HG02885 (cell line): ENCODE results near the gene EPS15.
"Not testable (repeated sequence)": the region's sequence is repeated elsewhere in the genome, so short reads cannot be mapped to it uniquely, and the experiment has no call there.

Source experiments
- ATAC-seq: cut with Tn5 transposase; IDR thresholded peaks from one replicate; pipeline ENCODE4 v1.9.1; 2021; ENCODE audit warnings: mild to moderate bottlenecking; ENCODE audit not compliant: unreplicated experiment, poor library complexity

Gene EPS15

DNA sequence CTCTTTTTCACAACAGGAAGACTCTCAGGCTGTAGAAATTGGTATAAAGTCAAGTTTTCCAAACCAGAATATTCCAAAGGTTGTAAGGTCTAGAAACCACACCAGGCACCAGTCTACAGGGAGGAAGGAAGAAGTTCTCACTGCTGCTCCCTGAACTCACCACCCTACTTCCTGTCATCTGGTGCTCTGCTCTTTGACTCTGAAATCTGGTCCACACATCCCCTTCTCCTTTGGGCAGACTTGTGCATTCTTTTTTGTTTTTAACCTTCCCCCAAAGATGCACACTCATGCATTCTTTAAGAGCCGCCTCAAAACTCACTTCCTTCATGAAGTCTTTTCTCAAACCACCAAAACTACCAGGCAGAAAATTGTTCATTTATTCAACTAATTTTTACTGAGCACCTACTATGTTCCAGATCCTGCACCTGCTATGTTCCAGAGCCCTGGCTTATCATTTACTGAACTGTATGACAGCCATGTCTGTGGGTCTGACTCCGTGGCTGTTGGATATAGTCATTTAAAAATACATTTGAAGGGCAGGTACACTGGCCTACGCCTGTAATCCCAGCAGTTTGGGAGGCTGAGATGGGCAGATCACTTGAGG lies 30.1 kb upstream of the EPS15 start:
- ATAC-seq = no peak

DNA sequence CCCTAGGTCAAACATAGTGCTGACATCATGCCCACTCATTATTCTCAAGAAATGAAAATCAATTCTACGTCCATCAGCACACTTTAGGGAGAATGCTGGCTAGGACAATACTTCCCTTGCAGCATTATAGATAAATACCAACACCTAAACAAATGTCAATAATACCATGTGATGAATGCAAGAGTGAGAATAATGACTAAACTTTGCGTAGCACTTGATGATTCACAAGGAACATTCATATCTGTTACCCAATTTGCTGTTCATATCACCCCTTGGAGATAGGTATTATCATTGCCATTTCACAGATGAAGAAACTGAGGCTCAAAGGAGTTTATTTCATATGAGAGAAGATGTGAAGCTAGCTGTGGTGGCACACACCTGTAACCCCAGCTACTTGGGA lies 24.8 kb upstream of the EPS15 start:
- ATAC-seq = no peak

DNA sequence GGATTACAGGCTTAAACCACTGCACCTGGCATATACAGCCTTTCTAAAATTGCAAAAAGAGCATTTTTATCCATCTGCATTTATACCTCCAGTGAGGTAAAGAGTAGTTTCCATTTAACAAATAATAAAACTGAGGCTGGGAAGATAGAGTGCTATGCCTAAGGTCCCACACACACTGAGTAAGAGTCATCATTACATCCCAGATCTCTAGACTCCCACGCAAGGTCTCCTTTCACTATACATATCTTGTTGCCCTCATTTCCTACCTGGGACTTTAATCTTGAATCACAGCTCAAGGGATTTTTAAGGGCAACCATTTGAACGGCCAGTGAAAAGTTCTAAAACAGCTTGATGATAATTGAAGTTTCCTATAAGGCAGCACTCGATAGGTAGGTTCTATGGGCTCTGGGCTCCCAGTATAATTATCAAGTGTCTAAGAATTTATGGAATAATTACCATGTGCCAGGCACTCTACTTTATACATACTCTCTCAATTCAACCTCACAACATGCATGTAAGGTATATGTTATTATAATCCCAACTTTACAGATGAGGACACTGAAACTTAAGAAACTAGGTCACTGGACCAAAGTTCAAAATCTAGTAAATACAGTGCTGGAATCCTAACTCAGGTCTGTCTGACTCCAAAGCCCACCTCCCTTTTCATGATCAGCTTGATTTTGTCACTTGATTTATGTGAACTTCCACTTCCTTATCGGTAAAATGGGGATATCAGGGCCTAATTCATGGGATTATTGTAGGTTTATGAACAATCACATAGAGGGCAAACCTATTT lies 23.3 kb upstream of the EPS15 start:
- no peak for ATAC-seq

DNA sequence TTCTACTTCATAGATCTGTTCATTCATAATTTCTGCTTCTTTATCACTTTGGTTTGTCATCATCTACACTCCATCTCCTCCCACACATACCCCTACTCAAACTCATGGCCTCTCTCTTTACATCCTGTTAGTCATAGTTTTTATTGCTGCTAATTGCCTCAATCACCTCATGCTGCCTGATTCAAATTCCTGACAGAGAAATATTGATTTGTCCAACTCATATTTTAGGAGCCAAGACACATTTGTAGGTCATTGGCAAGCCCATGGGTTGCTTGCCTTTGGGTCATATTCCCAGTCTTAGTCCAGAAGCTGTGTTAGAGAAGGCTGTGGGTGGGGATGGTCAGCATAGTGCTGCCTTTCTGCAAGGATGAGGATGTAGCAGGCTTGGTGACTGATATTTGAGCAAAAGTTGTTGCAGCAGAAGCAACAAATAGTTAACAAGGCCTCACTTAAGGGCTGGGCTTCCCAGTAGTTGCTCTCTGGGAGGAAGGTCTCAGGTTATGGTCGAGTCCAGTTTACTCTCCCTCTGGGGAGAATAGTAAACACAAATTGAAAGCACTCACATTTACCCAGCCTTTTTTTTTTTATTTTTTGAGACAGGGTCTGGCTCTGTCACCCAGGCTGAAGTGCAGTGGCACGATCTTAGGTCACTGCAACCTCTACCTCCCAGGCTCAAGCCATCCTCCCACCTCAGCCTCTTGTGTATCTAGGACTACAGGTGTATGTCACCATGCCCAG lies 22.4 kb upstream of the EPS15 start:
- no peak for ATAC-seq

DNA sequence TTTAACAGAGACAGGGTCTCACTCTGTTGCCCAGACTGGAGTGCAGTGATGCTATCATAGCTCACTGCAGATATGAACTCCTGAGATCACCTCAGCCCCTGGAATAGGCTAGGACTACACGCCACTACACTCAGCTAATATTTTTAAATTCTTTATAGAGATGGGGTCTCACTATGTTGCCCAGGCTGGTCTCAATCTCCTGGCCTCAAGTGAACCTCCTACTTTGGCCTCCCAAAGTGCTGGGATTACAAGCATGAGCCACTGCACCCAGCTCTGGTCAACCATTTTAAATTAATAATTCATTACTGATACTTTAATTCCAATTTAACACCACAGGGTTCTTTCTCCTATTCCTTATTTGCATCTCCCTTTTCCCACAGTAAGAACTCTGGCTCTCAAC lies 18.5 kb upstream of the EPS15 start:
- no peak for ATAC-seq

DNA sequence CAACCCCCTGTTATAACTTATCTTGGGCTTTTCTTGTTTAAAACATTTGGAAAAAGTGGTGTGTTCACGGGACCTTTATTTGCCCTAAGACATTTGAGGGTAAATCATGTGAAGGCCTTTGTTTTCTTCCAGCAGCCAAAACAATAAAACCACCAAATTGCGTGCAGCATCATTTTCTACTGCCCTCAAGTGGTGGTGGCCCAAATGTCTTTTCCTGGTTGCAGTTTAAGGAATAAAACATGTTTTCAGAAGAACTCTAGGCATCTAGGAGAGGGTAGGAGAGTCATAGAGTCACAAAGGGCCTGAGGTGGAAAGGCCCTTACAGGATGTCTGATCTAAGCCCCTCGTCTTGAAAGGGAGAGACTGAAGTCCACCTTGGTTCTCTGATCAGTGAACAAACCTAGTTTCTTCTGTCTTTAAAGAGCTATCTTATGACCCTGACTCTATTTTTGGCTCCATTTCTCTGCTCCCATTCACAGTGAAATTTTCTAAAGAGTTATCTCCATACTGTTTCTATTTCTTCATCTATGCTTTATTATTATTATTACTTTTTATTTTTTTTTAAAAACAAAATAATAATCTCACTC lies 16.0 kb upstream of the EPS15 start:
- no peak for ATAC-seq

DNA sequence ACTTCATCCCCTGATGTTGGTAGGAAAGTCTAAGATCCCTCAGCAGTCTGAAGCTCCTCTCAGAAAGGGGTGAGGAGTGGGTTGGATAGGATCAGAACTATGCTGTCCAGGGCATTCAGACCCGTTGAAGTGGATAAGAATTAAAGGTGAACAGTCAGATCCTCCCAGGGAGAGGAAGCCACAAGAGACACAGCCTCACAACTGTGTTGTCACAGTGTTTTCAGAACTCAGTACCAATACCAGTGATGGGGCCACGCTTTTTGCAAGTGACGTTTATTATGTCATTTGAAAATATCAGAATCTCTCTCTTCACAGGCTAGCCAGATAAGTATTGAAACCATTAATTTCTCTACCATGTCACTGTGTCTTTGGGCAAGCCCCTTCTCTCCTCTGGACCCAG lies 15.4 kb upstream of the EPS15 start:
- no peak for ATAC-seq

DNA sequence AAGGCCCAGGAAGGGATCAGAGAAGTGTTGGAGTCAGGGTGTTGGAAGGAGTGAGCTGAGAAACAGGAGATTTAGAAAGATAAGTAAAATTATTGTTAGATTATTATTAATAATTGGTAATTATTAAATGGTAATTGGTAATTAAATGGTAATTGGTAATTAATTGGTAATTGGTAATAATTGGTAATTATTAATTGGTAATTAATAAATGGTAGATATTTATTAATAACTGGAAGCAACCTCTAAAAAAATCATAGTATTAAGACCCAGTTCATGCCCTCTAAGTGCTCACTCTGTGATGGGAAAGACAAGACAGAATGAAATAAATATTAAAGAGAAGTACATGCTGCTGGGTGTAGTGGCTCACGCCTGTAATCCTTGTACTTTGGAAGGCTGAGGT lies 13.8 kb upstream of the EPS15 start:
- ATAC-seq = no peak

DNA sequence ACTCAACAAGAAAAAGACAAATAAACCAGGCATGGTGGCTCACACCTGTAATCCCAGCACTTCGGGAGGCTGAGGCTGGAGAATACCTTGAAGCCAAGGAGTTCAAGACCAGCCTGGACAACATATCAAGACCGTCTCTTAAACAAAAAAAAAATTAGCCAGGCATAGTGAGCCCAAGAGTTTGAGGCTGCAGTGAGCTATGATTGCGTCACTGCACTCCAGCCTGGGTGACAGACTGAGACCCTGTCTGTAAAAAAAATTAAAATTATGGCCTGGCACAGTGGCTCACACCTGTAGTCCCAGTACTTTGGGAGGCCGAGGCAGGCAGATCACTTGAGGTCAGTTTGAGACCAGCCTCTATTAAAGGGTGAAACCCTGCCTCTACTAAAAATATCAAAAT lies 11.4 kb upstream of the EPS15 start:
- not testable (repeated sequence) for ATAC-seq

DNA sequence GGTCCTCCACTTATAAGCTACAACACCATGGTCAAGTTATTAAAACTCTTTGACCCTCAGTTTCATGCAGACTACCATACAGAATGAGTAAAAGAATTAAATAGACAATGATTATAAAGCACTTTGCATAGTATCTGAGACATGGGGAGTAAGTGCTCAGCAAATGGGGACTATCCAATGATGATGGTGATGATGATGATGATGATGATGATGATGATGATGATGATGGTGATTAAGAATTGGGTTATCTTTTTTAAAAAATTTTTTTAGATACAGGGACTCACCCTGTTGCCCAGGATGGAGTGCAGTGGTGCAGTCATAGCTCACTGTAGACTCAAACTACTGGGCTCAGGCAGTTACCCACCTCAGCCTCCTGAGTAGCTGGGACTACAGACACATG lies 8.1 kb upstream of the EPS15 start:
- no peak for ATAC-seq

DNA sequence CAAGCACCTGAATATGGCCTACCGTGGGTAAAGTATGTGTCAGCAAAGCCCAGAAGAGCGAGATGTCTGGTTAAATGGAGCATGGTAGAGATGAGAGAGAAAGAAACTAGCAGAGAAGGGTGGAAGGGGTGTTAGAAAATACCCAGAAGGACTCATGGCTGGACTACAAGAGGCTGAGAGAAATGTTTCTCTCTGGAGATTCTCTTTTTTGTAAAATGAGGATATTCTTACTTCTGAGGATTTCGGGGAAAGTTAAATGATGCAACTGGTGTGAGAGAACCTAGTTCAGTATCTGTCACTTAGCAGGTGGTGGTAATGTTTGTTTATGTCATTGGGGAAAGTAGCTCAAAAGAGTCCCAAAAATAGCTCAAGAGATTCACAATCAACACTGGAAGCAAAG lies 7.2 kb upstream of the EPS15 start:
- ATAC-seq = peak; percentile 58

DNA sequence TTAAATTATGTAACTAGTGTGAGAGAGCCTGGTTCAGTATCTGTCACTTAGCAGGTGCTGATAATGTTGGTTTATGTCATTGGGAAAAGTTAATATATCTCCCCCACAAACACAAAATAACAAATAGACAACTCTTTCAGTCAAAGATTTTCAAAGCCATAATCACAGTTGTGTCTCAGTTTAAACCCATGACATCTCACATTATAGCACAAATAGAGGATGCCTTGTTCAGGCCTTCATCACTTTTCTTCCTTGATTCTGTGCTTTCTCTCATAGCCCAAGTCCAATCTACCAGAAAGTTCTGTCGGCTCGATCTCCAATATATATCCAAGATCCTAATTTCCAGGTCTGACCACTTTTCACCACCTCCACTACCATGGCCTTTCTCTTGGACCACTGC lies 6.2 kb upstream of the EPS15 start:
- ATAC-seq = no peak

DNA sequence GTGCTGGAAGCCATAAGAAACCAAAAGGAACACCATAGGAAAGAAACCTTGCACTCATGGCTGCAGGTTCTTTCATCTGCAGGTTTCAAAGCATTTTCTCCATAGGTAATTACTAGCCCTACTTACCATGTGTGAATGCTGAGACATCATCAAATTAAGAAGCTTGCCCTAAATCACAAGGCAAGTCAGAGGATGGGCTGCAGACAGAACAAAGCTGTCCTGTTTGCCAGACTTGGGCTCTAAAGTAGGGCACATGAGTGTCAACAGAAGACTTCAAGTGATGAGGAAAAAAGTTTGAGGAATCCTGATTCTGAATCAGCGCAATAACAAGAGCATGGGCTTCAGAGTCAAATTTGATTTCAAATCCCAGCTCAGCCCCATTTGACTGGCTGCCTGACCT lies 5.8 kb upstream of the EPS15 start:
- no peak for ATAC-seq

DNA sequence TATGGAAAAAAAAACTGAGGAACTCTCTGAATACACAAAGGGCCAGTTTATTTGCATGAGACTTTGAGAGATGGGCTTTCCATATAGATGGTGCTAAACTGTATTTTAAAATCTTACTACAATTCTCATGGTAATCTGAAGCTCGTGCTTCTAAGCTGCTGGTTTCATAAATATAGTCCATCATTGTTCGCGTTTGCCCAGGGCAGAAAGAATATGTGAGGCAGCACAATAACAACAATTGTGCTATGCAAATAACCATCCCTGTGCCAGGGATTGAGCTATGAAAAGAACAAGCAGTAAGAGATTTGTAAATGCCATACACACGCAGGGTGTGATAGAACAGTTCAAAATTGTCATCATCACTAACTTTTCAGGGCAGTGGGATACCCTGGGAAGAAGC lies 4.9 kb upstream of the EPS15 start:
- ATAC-seq = no peak

DNA sequence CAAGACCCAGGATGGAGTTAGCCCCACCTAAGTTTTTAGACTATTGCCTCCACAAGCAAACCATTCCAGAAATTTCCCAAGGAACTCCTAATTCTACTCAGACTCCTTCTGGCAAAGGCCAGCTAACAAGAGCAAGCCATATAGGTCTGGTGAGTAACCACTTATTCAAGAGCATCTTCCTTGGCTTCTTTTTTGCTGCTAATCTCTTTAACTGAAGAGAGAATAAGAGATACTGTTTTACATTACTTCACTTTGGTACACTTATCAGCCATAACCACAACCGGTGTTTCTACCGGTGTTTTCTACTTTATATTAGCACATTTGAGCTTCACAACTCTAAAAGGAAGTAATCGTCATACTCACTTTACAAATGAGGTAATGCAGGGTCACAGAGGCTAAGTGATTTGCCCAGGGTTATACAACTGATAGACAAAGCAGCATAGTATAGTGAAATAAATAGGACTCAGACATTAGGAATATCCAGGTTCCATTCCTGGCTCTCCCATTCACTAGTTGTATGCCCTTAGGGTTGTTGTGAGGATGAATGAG lies 1.7 kb upstream of the EPS15 start:
- no peak for ATAC-seq

DNA sequence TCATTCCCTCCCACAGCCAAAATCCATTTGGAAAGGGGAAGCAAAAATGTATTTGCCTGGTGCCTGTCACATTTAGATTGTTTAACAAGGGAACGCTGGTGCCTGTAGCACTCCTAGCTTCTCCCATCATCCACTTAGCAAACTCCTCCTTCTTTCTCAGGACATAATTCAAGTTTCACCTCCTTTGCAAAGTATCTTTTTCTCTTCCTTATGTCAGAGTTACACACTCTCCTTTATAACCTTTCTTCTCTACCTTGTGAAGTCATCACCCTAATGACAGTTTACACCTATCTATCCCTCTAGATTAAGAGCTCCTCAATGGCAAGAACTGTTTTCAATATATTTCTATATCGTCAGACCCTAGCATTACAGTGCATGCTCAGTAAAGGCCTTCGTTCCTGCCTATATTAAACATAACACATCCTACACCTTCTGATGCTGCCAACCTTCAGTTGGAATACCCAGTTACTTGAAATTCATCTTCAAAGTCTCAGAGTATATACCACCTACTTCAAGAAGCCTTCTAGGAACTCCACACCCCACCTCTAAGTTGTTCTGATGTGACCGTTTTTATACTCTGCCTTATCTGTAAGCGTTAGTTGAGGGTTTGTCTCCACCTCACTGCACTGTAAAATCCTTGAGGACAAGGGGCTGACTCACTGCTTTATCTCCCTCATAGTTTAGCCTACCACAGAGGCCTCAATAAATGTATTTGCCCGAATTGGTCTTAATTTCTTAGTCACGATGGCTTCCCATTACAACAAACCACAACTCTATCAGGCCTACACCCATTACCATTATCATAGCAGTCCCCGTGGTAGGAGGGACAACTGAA lies 1.0 kb upstream of the EPS15 start:
- ATAC-seq = no peak

DNA sequence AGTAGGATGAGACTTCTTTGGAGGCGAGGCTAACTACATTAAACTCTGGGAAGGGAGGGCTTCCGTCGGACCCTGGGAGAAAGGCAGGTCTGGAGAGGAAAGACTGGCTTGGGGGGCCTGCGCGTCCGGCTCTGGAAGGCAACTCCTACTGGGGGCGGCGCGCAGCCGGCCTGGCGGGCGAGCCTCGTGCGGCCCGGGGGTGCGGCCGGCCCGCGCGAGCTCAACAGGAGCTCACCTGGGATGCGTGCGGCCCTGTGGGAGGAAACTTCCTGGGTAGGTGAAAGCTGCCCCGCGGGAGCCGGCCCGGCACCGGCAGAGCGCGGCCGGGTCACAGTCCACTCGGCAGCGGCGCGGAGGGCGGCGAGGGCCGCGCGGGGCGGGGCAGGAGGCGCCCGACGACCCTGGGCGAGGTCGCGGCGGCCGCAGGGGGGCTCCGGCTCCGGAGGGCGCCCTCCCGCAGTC lies 449 bp downstream of the EPS15 start:
- ATAC-seq = peak; percentile 45

DNA sequence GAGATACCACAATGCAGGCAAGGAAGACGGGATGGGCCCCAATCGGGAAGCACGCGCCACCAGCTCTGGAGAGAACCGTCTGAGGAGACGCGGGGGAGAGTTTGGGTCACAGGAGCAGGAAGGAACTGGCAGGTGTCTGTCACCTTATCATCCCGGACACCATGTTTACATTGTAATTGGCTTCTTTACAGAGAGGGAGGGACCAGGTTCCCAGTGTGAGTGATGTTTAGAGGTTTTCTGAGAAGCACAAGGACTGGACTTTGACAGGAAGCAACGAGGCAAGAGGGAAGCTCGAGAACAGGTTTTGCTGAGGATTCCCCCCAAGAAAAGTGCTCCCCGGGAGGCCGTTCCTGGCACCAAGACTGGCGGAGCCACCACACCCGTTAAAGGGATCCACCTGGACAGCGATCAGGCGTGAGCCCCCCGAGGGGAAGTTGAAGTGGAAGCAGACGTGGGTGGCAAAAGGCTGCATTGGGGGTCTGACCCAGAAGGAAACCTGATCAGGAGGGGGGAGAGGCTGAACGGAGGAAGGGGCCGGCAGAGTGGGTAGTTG lies 957 bp downstream of the EPS15 start:
- no peak for ATAC-seq

DNA sequence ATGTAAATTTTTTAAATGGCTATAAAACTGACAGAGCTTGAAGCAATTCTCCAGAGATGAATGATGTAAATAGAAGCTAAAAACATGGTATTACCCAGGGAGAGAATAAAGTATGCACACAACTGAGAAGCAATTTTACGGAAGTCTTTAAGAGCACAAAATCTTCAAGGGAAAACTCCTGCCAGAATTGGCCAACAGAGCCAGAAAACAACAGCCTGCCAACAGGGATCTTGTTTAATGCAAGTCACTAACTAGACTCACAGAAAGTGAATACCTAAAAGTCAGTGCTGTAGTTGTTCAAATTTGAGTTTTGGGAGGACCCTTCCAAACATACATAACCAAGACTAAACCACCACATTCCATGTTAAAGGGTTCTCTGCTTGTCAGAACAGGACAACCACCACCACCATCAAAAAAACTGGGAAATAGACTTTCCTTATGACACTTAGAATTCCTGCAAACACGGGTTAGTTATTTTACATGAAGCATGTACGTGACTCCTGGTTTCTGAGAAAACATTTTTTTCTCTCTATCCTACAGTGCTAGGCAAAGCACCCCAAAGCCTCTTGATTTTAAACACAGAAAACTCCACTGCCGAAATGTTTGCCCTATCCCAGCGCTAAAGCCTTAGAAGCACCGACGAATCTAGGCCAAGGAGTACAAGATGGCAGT lies 1.6 kb downstream of the EPS15 start:
- ATAC-seq = no peak
